ENCODE results near the gene SEMA5A. TPM values are rescaled to one million over a fixed set of nuclear protein-coding genes. Genes with fewer than 3 reads are reported as not detected.

Gene SEMA5A
- total RNA-seq, 1 donor from 2014 or later = 11.9 TPM

DNA sequence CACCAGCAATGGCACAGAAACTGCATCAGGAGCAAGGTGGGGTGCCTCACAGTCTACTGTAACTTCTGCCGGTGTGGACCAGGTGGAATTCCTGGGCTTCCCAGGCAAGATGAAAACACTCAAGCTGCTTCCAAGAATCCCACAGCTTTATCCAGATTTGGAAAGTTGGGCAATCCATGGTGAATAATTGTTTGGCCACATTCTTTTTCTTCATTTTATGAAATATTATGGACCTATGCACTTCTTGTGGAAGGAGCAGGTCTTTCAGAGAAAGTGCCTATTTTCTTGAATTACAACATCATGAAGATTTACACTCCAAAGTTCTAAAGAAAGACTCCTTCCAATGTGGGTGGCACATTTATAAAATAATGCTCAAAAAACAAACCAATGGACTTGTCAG, 503.6 kb downstream of the SEMA5A start:
- Histone ChIP-seq H3K27me3 (no peaks in the 10 kb centered on the region), H3K79me2 (ENCODE audit: low read depth) (no peaks in the 10 kb centered on the region), H3K27ac (no peak overlapping the region), H3K9me3 (ENCODE audit: low read depth) (no peaks in the 10 kb centered on the region), H3F3A (ENCODE audit: low read depth) (no peaks in the 10 kb centered on the region), H2AFZ (replicated peaks) (no peak overlapping the region), H4K20me1 (ENCODE audit: low read depth) (no peaks in the 10 kb centered on the region), H3K36me3 (no peaks in the 10 kb centered on the region), H3K4me2 (no peak overlapping the region), H3K4me3 (no peak overlapping the region), H3K4me1 (no peaks in the 10 kb centered on the region), H3K9ac (no peak overlapping the region)
- peaks cover 8% of the 10 kb centered on the region for H3K36me3 Mint-ChIP-seq
- H3K9me3 Mint-ChIP-seq = no peaks in the 10 kb centered on the region
- no peak for DNase-seq (ENCODE audit: low spot score)
- no peak overlapping the region for H3K27ac Mint-ChIP-seq
- TF ChIP-seq EZH2phosphoT487 (IDR thresholded peaks at IDR 0.05) (no peak), EZH2 (IDR thresholded peaks at IDR 0.05) (no peak)
- TF ChIP-seq, protein P1, sequence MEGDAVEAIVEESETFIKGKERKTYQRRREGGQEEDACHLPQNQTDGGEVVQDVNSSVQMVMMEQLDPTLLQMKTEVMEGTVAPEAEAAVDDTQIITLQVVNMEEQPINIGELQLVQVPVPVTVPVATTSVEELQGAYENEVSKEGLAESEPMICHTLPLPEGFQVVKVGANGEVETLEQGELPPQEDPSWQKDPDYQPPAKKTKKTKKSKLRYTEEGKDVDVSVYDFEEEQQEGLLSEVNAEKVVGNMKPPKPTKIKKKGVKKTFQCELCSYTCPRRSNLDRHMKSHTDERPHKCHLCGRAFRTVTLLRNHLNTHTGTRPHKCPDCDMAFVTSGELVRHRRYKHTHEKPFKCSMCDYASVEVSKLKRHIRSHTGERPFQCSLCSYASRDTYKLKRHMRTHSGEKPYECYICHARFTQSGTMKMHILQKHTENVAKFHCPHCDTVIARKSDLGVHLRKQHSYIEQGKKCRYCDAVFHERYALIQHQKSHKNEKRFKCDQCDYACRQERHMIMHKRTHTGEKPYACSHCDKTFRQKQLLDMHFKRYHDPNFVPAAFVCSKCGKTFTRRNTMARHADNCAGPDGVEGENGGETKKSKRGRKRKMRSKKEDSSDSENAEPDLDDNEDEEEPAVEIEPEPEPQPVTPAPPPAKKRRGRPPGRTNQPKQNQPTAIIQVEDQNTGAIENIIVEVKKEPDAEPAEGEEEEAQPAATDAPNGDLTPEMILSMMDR (IDR thresholded peaks at IDR 0.05) = no peak
- H3K4me3 Mint-ChIP-seq = no peak overlapping the region
- H3K27me3 Mint-ChIP-seq (ENCODE audit: insufficient read depth, low read depth) = peaks cover 6% of the 10 kb centered on the region
- peaks cover under 1% of the 10 kb centered on the region for H3K4me1 Mint-ChIP-seq

DNA sequence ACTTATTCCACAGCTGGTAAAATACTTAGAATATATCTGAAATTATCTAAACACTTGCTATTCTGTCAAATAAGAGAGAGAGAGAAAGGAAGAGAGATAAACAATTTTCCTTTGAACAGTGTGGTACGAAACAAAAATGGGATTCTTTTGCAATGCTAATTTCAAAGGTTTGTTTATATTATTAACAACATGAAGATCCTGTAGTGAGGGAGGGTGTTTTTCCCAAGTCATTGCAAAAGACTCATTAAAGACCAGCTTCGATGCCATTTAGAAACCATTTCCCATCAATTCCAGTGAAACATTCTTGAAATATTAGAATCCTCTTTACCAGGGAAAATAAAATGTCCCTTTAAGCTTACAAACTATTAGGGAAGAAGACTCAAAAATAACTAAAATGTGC, 505.4 kb downstream of the SEMA5A start:
- Histone ChIP-seq H3K27ac (no peak overlapping the region), H3K27me3 (no peaks in the 10 kb centered on the region), H3K79me2 (ENCODE audit: low read depth) (no peaks in the 10 kb centered on the region), H3K4me2 (no peak overlapping the region), H4K20me1 (ENCODE audit: low read depth) (no peaks in the 10 kb centered on the region), H3K4me1 (peaks cover 9% of the 10 kb centered on the region), H3F3A (ENCODE audit: low read depth) (no peaks in the 10 kb centered on the region), H3K9ac (no peak overlapping the region), H3K36me3 (no peaks in the 10 kb centered on the region), H3K4me3 (no peak overlapping the region), H2AFZ (replicated peaks) (no peak overlapping the region), H3K9me3 (ENCODE audit: low read depth) (no peaks in the 10 kb centered on the region)
- TF ChIP-seq, protein P1 (IDR thresholded peaks at IDR 0.05) = no peak
- TF ChIP-seq EZH2phosphoT487 (IDR thresholded peaks at IDR 0.05) = no peak
- TF ChIP-seq EZH2 (IDR thresholded peaks at IDR 0.05) = no peak
- no peak overlapping the region for H3K27ac Mint-ChIP-seq
- peaks cover 8% of the 10 kb centered on the region for H3K36me3 Mint-ChIP-seq
- H3K9me3 Mint-ChIP-seq = no peaks in the 10 kb centered on the region
- no peak overlapping the region for H3K4me3 Mint-ChIP-seq
- peaks cover 16% of the 10 kb centered on the region for H3K4me1 Mint-ChIP-seq
- peaks cover 2% of the 10 kb centered on the region for H3K27me3 Mint-ChIP-seq (ENCODE audit: insufficient read depth, low read depth)
- no peak for DNase-seq (ENCODE audit: low spot score)

DNA sequence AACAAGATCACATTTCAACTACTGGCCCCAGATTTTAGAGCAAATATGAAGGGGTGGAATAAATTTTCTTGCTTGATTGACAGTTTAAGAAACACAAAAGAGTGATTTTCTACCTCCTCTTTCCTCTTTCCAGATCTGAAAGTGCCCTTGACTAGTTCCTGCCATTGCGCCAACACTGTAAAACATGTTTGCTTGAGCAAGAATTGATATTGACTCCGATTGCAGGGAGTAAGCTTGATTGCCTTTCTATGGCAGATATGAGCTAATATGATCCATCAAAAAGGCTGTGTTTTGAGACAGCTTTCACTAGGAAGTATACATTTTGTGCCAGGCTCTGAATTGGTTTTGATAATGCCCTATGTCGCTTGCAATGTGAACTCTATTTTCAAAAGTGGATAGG, 508.8 kb downstream of the SEMA5A start:
- H3K27me3 Mint-ChIP-seq (ENCODE audit: insufficient read depth, low read depth) = no peaks in the 10 kb centered on the region
- no peak for DNase-seq (ENCODE audit: low spot score)

More for the DNA sequence above, 508.8 kb downstream of the SEMA5A start:
- Mint-ChIP-seq H3K4me3 (no peak overlapping the region), H3K9me3 (peaks cover 2% of the 10 kb centered on the region), H3K27ac (no peak overlapping the region), H3K4me1 (peaks cover 27% of the 10 kb centered on the region), H3K36me3 (peaks cover 2% of the 10 kb centered on the region)
- no peak for TF ChIP-seq EZH2 (IDR thresholded peaks at IDR 0.05)
- TF ChIP-seq EZH2phosphoT487 (IDR thresholded peaks at IDR 0.05) = no peak
- TF ChIP-seq, protein P1 (IDR thresholded peaks at IDR 0.05) = no peak
- Histone ChIP-seq H3K27ac (no peak overlapping the region), H3K36me3 (no peaks in the 10 kb centered on the region), H3K4me1 (peaks cover 21% of the 10 kb centered on the region), H3K27me3 (no peaks in the 10 kb centered on the region), H3K9ac (no peak overlapping the region), H3K4me3 (no peak overlapping the region), H3K9me3 (ENCODE audit: low read depth) (no peaks in the 10 kb centered on the region), H4K20me1 (ENCODE audit: low read depth) (no peaks in the 10 kb centered on the region), H3K79me2 (ENCODE audit: low read depth) (no peaks in the 10 kb centered on the region), H2AFZ (replicated peaks) (no peak overlapping the region), H3K4me2 (no peak overlapping the region), H3F3A (ENCODE audit: low read depth) (no peaks in the 10 kb centered on the region)
